ENCODE results near the gene MAPK14. TPM values are rescaled to one million over a fixed set of nuclear protein-coding genes. Genes with fewer than 3 reads are reported as not detected.

The MAPK14 gene
- total and polyA plus RNA-seq, 2 donors (not counting 3 experiments of a cell fraction or from before 2014, with no cell fraction given): 33.3 to 54.1 TPM

GRCh38 chr6:36039112-36039511, 11.5 kb downstream of the MAPK14 start:
- Histone ChIP-seq H3K27ac (ENCODE audit: insufficient read depth, low read depth, low read length) (no peak overlapping the region), H3K9me1 (replicated peaks; ENCODE audit: control insufficient read depth, extremely low read depth, insufficient read depth, low read length) (no peaks in the 10 kb centered on the region), H3K9ac (replicated peaks; ENCODE audit: extremely low read depth, insufficient read depth, low read length) (no peak overlapping the region), H3K4me3 (replicated peaks in 1 of 3; ENCODE audit: insufficient read depth in 1 of 3, low read depth in 1 of 3, low read length in 3 of 3) (no peak overlapping the region), H3K27me3 (ENCODE audit: control insufficient read depth in 2 of 2, insufficient read depth in 2 of 2, low read length in 2 of 2) (no peaks in the 10 kb centered on the region), H3K79me2 (ENCODE audit: control insufficient read depth, insufficient read depth, low read length) (peaks cover 92% of the 10 kb centered on the region), H3K36me3 (ENCODE audit: control insufficient read depth in 2 of 2, extremely low read depth in 1 of 2, insufficient read depth in 2 of 2, low read length in 2 of 2) (no peaks in the 10 kb centered on the region), H2AFZ (ENCODE audit: low read depth, low read length) (no peak overlapping the region), H3K4me1 (ENCODE audit: control insufficient read depth, extremely low read depth, insufficient read depth, low read length) (peaks cover 7% of the 10 kb centered on the region), H3K4me2 (ENCODE audit: insufficient read depth, low read length) (no peak overlapping the region), H3K9me3 (replicated peaks; ENCODE audit: control insufficient read depth, insufficient read depth, low read length) (no peaks in the 10 kb centered on the region), H4K20me1 (replicated peaks; ENCODE audit: control insufficient read depth, extremely low read depth, insufficient read depth, low read length) (peaks cover 6% of the 10 kb centered on the region)
- intact Hi-C loops (cut with micrococcal nuclease): no loop called here
- DNase-seq (ENCODE audit: low read depth, low spot score): peak; percentile 60
- FAIRE-seq: no peak
- dilution Hi-C loops (cut with MboI; ENCODE audit: extremely low pct_ligation_motif_present, low sequenced_read_pairs): no loop called here
- no TSS peak for BruUV-seq (replicated peaks)
- ChIA-PET CTCF (interaction anchor here (1.1 to 1.9 kb wide), 6 partner anchors 7 to 55 kb away, joined by 3 to 6 read pairs (median 5); partner anchors contain the start of gene MAPK14), POLR2A (no interaction called here)
- TF ChIP-seq MAX (IDR thresholded peaks at IDR 0.05; ENCODE audit: insufficient read depth, insufficient read length) (no peak), GATA2 (IDR thresholded peaks at IDR 0.05; ENCODE audit: insufficient read depth, insufficient read length, low read depth, low read length) (no peak), EZH2 (IDR thresholded peaks at IDR 0.05; ENCODE audit: borderline replicate concordance, low read depth, low read length, severe bottlenecking) (no peak), POLR2A (IDR thresholded peaks at IDR 0.05; ENCODE audit: low read depth, low read length) (no peak), CTCF (IDR thresholded peaks at IDR 0.05; ENCODE audit: extremely low read depth in 1 of 2, insufficient read depth in 1 of 2, low read depth in 1 of 2, low read length in 2 of 2) (no peak), MYC (IDR thresholded peaks at IDR 0.05; ENCODE audit: low read depth, low read length) (no peak), JUN (IDR thresholded peaks at IDR 0.05; ENCODE audit: borderline replicate concordance, insufficient read depth, insufficient read length, low read depth) (no peak), POLR2AphosphoS5 (IDR thresholded peaks at IDR 0.05; ENCODE audit: insufficient read depth, low read depth, low read length) (no peak)
